Endothelial cell of umbilical vein (primary cell): ENCODE measurements around the gene NMRAL1. TPM values are rescaled to one million over a fixed set of nuclear protein-coding genes. Genes with fewer than 3 reads are reported as not detected.

Source experiments
- BruUV-seq: library from RNA; stranded (reverse); fragments of 400-500 nt; replicated peaks from 2 replicates; lab custom pipeline; 2021; lab: Mats Ljungman, UMichigan
- CTCF ChIA-PET: fragments of 300-600, 350-600 bp; sonication (Branson Sonifier 250); formaldehyde crosslinking; loops from one replicate; lab custom pipeline; 2021; ENCODE audit warnings: antibody characterized with exemption, inconsistent platforms; lab: Charles Lee
- POLR2A ChIA-PET: fragments of 300-600, 350-600 bp; sonication (Branson Sonifier 250); formaldehyde crosslinking; loops from one replicate; lab custom pipeline; 2021; ENCODE audit warnings: antibody characterized with exemption, inconsistent platforms; lab: Charles Lee
- DNase-seq: peaks from one replicate; pipeline ENCODE4 v3.0.0-alpha.2; 2011; ENCODE audit warnings: low read depth, low spot score
- FAIRE-seq: peaks from 2 replicates; lab custom pipeline; 2011; peaks lifted over from hg19 to GRCh38; lab: Jason Lieb, UNC
- H2AFZ ChIP-seq: 2 replicates; pipeline ENCODE4 v1.6.0; 2012; ENCODE audit warnings: low read depth, low read length, control low read depth, inconsistent platforms
- H3K27ac ChIP-seq: 2 replicates; pipeline ENCODE4 v1.5.1; 2011; ENCODE audit warnings: low read depth, mild to moderate bottlenecking, control low read depth, low read length, moderate library complexity; ENCODE audit not compliant: insufficient read depth
- H3K27me3 ChIP-seq, 2 experiments: 2 replicates each; pipeline versions ENCODE4 v1.6.0 to v1.6.1; 2011; ENCODE audit warnings: low read length in 2 of 2, mixed read lengths in 1 of 2; ENCODE audit not compliant: control insufficient read depth in 2 of 2, insufficient read depth in 2 of 2
- H3K36me3 ChIP-seq, 2 experiments: 2 replicates in 1 of 2; 3 replicates in 1 of 2; pipeline ENCODE4 v1.5.1; 2011; ENCODE audit warnings: low read length in 2 of 2, mild to moderate bottlenecking in 1 of 2, moderate library complexity in 1 of 2; ENCODE audit not compliant: control insufficient read depth in 2 of 2, insufficient read depth in 2 of 2; ENCODE audit errors: extremely low read depth in 1 of 2
- H3K4me1 ChIP-seq: 3 replicates; pipeline ENCODE4 v1.5.1; 2011; ENCODE audit warnings: mild to moderate bottlenecking, low read length; ENCODE audit not compliant: control insufficient read depth, insufficient read depth; ENCODE audit errors: extremely low read depth
- H3K4me2 ChIP-seq: 2 replicates; pipeline ENCODE4 v1.6.1; 2011; ENCODE audit warnings: low read length, control low read depth, mixed read lengths; ENCODE audit not compliant: insufficient read depth
- H3K4me3 ChIP-seq, 3 experiments: fragments of 200-600 bp in 1 of 3; sonication (generic), shearing (Covaris generic) in 1 of 3; replicated peaks in 1 of 3; 2 replicates each; pipeline ENCODE4 v1.5.1; 2011 to 2016; ENCODE audit warnings: control low read depth in 3 of 3, low read length in 3 of 3, mild to moderate bottlenecking in 2 of 3, inconsistent platforms in 1 of 3, low read depth in 1 of 3, moderate library complexity in 1 of 3; ENCODE audit not compliant: insufficient read depth in 1 of 3
- H3K79me2 ChIP-seq: 2 replicates; pipeline ENCODE4 v1.6.0; 2012; ENCODE audit warnings: low read length, inconsistent platforms; ENCODE audit not compliant: control insufficient read depth, insufficient read depth
- H3K9ac ChIP-seq: replicated peaks from 2 replicates; pipeline ENCODE3; 2011; ENCODE audit warnings: low read length, control low read depth; ENCODE audit not compliant: insufficient read depth; ENCODE audit errors: extremely low read depth
- H3K9me1 ChIP-seq: replicated peaks from 3 replicates; pipeline ENCODE4 v1.6.0; 2011; ENCODE audit warnings: mild to moderate bottlenecking, low read length; ENCODE audit not compliant: control insufficient read depth, insufficient read depth; ENCODE audit errors: extremely low read depth
- H3K9me3 ChIP-seq: replicated peaks from 2 replicates; pipeline ENCODE4 v1.5.1; 2012; ENCODE audit warnings: low read length, inconsistent platforms; ENCODE audit not compliant: control insufficient read depth, insufficient read depth
- H4K20me1 ChIP-seq: replicated peaks from 2 replicates; pipeline ENCODE3; 2011; ENCODE audit warnings: mild to moderate bottlenecking, low read length; ENCODE audit not compliant: control insufficient read depth, insufficient read depth; ENCODE audit errors: extremely low read depth
- CTCF ChIP-seq, 2 donors: IDR thresholded peaks; 1 replicate in 1 of 2; 2 replicates in 1 of 2; pipeline ENCODE4 v1.5.1; 2011; ENCODE audit warnings: low read length in 2 of 2, mild to moderate bottlenecking in 2 of 2, moderate library complexity in 2 of 2, control low read depth in 1 of 2, inconsistent platforms in 1 of 2, low read depth in 1 of 2; ENCODE audit not compliant: insufficient read depth in 1 of 2; ENCODE audit errors: extremely low read depth in 1 of 2
- EZH2 ChIP-seq: IDR thresholded peaks from 2 replicates; pipeline ENCODE4 v1.6.1; 2012; ENCODE audit warnings: borderline replicate concordance, low read depth, mild to moderate bottlenecking, moderate library complexity, low read length, inconsistent platforms; ENCODE audit not compliant: severe bottlenecking
- FOS ChIP-seq: IDR thresholded peaks from 2 replicates; pipeline ENCODE4 v1.6.1; 2011; ENCODE audit warnings: mild to moderate bottlenecking, low read length, moderate library complexity, borderline replicate concordance; ENCODE audit not compliant: insufficient read depth
- GATA2 ChIP-seq: IDR thresholded peaks from 2 replicates; pipeline ENCODE4 v1.7.0; 2011; ENCODE audit warnings: low read depth, mild to moderate bottlenecking, moderate library complexity, mixed read lengths, low read length; ENCODE audit not compliant: insufficient read length, insufficient read depth
- JUN ChIP-seq: IDR thresholded peaks from 2 replicates; pipeline ENCODE4 v1.6.1; 2011; ENCODE audit warnings: borderline replicate concordance, low read depth; ENCODE audit not compliant: insufficient read length, insufficient read depth
- MAX ChIP-seq: IDR thresholded peaks from 2 replicates; pipeline ENCODE4 v1.6.1; 2011; ENCODE audit not compliant: insufficient read depth, insufficient read length
- MYC ChIP-seq: IDR thresholded peaks from one replicate; pipeline ENCODE4 v1.6.1; 2011; ENCODE audit warnings: mild to moderate bottlenecking, low read depth, low read length
- POLR2A ChIP-seq: IDR thresholded peaks from 2 replicates; pipeline ENCODE4 v1.6.1; 2012; ENCODE audit warnings: low read depth, mild to moderate bottlenecking, control low read depth, low read length
- POLR2AphosphoS5 ChIP-seq: IDR thresholded peaks from 2 replicates; pipeline ENCODE4 v1.6.1; 2012; ENCODE audit warnings: low read depth, mild to moderate bottlenecking, control low read depth, low read length, moderate library complexity; ENCODE audit not compliant: insufficient read depth
- dilution Hi-C: fragments of 300-500 bp; cut with MboI; formaldehyde crosslinking; loops from one replicate; pipeline ENCODE4 v1.15.0; 2019; ENCODE audit warnings: low sequenced_read_pairs; ENCODE audit not compliant: extremely low pct_ligation_motif_present
- intact Hi-C: fragments of 100-400 bp; cut with micrococcal nuclease; formaldehyde crosslinking; loops from one replicate; pipeline ENCODE4 v1.10.0; 2022
- polyA plus RNA-seq, 4 experiments: library from polyadenylated mRNA; depleted of rRNA in 3 of 4; stranded (reverse) in 3 of 4; unstranded in 1 of 4; fragments of >200 nt; gene quantifications; 2 replicates each; pipeline versions ENCODE4 v1.2.1 to v1.2.3, GENCODE V29; 2011 to 2012; ENCODE audit warnings: missing spikeins in 1 of 4
- total RNA-seq: library from RNA; stranded (reverse); gene quantifications from 2 replicates; pipeline ENCODE4 v1.2.3, GENCODE V29; 2021

NMRAL1 gene
- total and polyA plus RNA-seq, 2 donors (not counting 3 experiments of a cell fraction or from before 2014, with no cell fraction given): 48.0 to 84.4 TPM

GRCh38 chr16:4515611-4516233 lies 41.3 kb upstream of the NMRAL1 start:
- H3K4me1 ChIP-seq: peaks cover 22% of the 10 kb centered on the region
- dilution Hi-C loops: no loop called here
- no peaks in the 10 kb centered on the region for H3K9me1 ChIP-seq
- DNase-seq: peak; percentile 89
- ChIA-PET POLR2A (no interaction called here), CTCF (interaction anchor here (0.7 to 2.7 kb wide), 5 partner anchors 9 to 440 kb away, joined by 3 to 21 read pairs (median 3); no protein-coding TSS in a partner anchor)
- TF ChIP-seq JUN (peak; percentile 25), MAX (no peak)
- H2AFZ ChIP-seq: no peak overlapping the region
- intact Hi-C loops: no loop called here
- H3K9ac ChIP-seq: peak overlapping the region; percentile 32
- H3K79me2 ChIP-seq: no peaks in the 10 kb centered on the region
- H3K4me3 ChIP-seq: no peak overlapping the region
- peak overlapping the region; percentile 64 for H3K27ac ChIP-seq
- peak overlapping the region; percentile 13 for H3K4me2 ChIP-seq
- no peaks in the 10 kb centered on the region for H4K20me1 ChIP-seq
- H3K36me3 ChIP-seq: peaks cover 0 to 26% of the 10 kb centered on the region in 2 experiments
- peak; percentile 92 for FAIRE-seq
- no peaks in the 10 kb centered on the region for H3K27me3 ChIP-seq
- no peaks in the 10 kb centered on the region for H3K9me3 ChIP-seq
- no TSS peak for BruUV-seq

- intact Hi-C loops: no loop called here
- TF ChIP-seq FOS: no peak
- no peak for TF ChIP-seq MAX
- TF ChIP-seq MYC: no peak
- TF ChIP-seq EZH2: no peak
- TF ChIP-seq CTCF (IDR thresholded peaks at IDR 0.05; ENCODE audit: extremely low read depth in 1 of 2, insufficient read depth in 1 of 2, low read depth in 1 of 2, low read length in 2 of 2): no peak
- TF ChIP-seq JUN: no peak
- TF ChIP-seq POLR2AphosphoS5: no peak
- TF ChIP-seq GATA2: no peak
- no peak for TF ChIP-seq POLR2A
- Histone ChIP-seq H3K4me2 (no peak overlapping the region), H3K4me1 (peaks cover 22% of the 10 kb centered on the region), H3K36me3 (peaks cover 7 to 33% of the 10 kb centered on the region in 2 experiments), H4K20me1 (no peaks in the 10 kb centered on the region), H3K79me2 (no peaks in the 10 kb centered on the region), H3K27me3 (no peaks in the 10 kb centered on the region), H2AFZ (no peak overlapping the region), H3K9ac (no peak overlapping the region), H3K9me1 (no peaks in the 10 kb centered on the region), H3K9me3 (no peaks in the 10 kb centered on the region), H3K4me3 (no peak overlapping the region), H3K27ac (peak overlapping the region; percentile 64)
- FAIRE-seq (no peak), DNase-seq (no peak)
- dilution Hi-C loops: no loop called here
- POLR2A ChIA-PET: no interaction called here
- CTCF ChIA-PET: interaction anchor here (1.0 to 2.7 kb wide), 6 partner anchors 8 to 441 kb away, joined by 3 to 21 read pairs (median 3); no protein-coding TSS in a partner anchor
- no TSS peak for BruUV-seq
These were observed 40.2 kb upstream of the NMRAL1 start for GRCh38 chr16:4514606-4515005.
